Measurements from ENCODE around the gene C11orf91.

- TF ChIP-seq EZH2phosphoT487 (IDR thresholded peaks at IDR 0.05; ENCODE audit: borderline replicate concordance): no peak
- TF ChIP-seq CTCF (conservative IDR thresholded peaks at IDR 0.05; ENCODE audit: low read length): no peak
Measured at GRCh38 chr11:33670250-33671011, 30.2 kb downstream of the C11orf91 start.

Measured in Loucy (cell line).